Renal cortex interstitium (tissue), 11 donors: ENCODE measurements around the gene MARCHF2. TPM values are rescaled to one million over a fixed set of nuclear protein-coding genes. Genes with fewer than 3 reads are reported as not detected.
A peak's percentile ranks its signal among the peaks of the same experiment; 100 is the strongest.

Source experiments
- DNase-seq, 11 donors: peaks; one replicate each; pipeline ENCODE4 v3.0.0-alpha.2; 2013; ENCODE audit warnings: low read depth in 9 of 11, low spot score in 4 of 11; ENCODE audit errors: extremely low read depth in 1 of 11
- polyA plus RNA-seq, 3 donors: library from polyadenylated mRNA; unstranded; fragments of 120-200 nt; gene quantifications; one replicate each; pipeline ENCODE4 v1.2.1, GENCODE V29; 2013; ENCODE audit not compliant: insufficient read length in 3 of 3

The MARCHF2 gene
- polyA plus RNA-seq, 3 donors, result 12.7 to 16.5 (median 16.0) TPM

- no peak for DNase-seq
These were observed 48.3 kb downstream of the MARCHF2 start for GRCh38 chr19:8461376-8461775.

GRCh38 chr19:8461891-8462290 lies 48.8 kb downstream of the MARCHF2 start:
- DNase-seq, result peak in 4 of 11 donors; percentile 20 to 62 (median 38)

DNA sequence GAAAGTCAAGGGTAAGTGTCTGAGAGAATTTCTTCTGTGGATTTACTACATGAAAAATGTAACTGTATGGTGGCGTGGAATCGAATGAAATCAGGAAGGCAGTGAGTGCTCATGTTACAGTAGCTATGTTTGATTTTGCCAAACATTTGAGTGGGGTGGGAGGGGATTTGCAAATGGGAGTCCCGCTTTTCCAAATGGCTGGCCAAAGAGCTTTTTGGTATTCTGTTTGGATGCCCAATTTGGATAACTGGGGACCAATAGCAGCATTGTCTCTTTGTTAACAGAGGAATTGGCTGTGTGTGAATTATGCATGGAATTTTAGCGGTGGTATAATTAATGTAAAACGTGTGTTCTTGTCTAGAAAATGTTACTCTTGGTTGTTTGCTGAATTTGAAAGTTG lies 49.5 kb downstream of the MARCHF2 start:
- no peak for DNase-seq

DNA sequence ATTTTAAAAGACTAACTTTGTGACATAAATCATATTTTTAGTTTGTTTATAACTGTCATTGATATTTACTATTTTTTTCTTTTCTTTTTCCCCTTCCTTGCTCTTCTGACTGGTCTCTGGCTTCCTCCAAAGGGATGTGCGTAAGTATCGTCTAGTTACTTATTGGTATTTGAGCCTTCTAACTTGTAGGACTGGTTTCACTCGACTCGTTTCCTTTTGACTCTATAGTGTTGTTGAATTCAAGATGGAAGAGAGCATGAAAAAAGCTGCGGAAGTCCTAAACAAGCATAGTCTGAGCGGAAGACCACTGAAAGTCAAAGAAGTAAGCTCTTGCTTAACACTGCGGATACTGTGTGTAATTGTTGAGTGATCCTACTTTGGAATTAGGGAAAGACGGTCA lies 50.3 kb downstream of the MARCHF2 start:
- no peak for DNase-seq

GRCh38 chr19:8466018-8466417 lies 52.9 kb downstream of the MARCHF2 start:
- DNase-seq, result no peak

- no peak for DNase-seq
These were observed 55.0 kb downstream of the MARCHF2 start for GRCh38 chr19:8468124-8468523.

GRCh38 chr19:8468761-8469373 lies 55.8 kb downstream of the MARCHF2 start:
- DNase-seq, result no peak

GRCh38 chr19:8469613-8470368 lies 56.7 kb downstream of the MARCHF2 start:
- DNase-seq, result no peak

GRCh38 chr19:8473648-8474476 lies 60.8 kb downstream of the MARCHF2 start:
- DNase-seq, result no peak

GRCh38 chr19:8475005-8475404 lies 61.9 kb downstream of the MARCHF2 start:
- DNase-seq, result no peak

GRCh38 chr19:8476524-8476923 lies 63.4 kb downstream of the MARCHF2 start:
- no peak for DNase-seq

GRCh38 chr19:8477889-8478288 lies 64.8 kb downstream of the MARCHF2 start:
- DNase-seq, result no peak

- DNase-seq, result no peak
These were observed 65.5 kb downstream of the MARCHF2 start for GRCh38 chr19:8478598-8478997.

DNA sequence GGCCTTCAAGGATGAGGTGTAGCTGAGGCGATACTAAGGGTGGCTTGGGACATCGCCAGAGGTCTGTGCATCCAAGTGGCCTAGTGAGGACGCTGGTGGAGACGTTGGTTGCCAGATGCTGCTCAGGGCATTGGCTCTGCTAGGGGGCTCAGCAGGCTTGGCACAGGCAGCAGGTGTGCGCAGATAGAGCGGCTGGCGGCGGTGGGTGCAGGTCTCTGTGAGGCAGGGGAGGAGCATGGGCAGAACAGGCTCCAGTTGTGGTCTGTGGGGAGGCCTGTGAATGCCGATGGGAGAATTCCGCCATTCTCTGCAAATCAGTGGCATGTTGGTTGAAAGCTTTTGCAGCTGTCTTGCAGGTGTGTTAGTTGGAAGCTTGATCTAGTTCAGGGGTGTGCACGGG lies 68.1 kb downstream of the MARCHF2 start:
- no peak for DNase-seq

GRCh38 chr19:8481616-8482015 lies 68.5 kb downstream of the MARCHF2 start:
- DNase-seq, result no peak

DNA sequence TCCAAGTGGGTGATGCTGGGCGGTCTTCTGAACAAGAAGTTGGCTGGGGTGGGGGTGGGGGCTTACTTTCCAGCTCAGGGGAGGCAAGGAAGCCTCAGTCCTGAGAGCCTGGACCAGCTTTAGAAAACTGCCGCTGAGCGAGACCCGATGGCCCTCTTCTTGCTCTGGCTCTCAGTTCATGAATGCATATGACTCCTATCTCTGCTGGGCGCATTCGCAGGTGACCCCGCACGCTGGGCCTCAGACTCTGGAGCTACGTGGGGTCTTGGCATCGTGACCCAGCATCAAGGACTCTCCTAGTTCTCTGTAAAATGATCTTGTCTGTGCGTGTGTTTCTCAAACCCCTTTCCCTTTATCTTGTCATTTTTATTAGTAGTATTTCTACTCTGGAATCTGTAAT lies 69.6 kb downstream of the MARCHF2 start:
- DNase-seq, result no peak

DNA sequence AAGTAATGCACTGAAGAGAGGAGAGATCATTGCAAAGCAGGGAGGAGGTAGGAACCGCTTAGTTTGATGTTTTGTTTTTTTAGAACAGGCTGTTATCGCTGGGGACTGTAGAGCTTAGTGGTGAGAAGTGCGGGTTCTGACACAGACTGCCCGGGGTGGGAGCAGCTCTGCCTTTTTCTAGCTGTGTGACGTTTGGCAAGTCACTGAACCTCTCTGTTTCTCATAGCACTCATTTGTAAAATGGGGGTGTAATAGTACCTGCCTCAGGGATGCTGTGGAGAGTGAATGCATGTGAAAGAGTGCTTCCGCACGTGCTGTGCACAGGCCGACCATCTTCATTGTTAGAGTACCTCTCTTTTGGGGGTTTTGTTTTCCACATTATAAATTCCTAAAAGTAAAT lies 70.1 kb downstream of the MARCHF2 start:
- DNase-seq, result no peak

- no peak for DNase-seq
These were observed 71.3 kb downstream of the MARCHF2 start for GRCh38 chr19:8484331-8484894.

GRCh38 chr19:8485561-8486371 lies 72.7 kb downstream of the MARCHF2 start:
- DNase-seq, result no peak
